GM23338 (cell line): ENCODE results near the gene MYO18A. TPM values are rescaled to one million over a fixed set of nuclear protein-coding genes. Genes with fewer than 3 reads are reported as not detected.
A peak's percentile ranks its signal among the peaks of the same experiment; 100 is the strongest.

Experiments
- ATAC-seq: fragments of 200-7000 bp; cut with Tn5 transposase; 3 replicates; pipeline ENCODE4 v1.9.1; 2020
- DNase-seq: peaks from one replicate; pipeline ENCODE4 v3.0.0-alpha.2; 2015; ENCODE audit warnings: low spot score
- H2AFZ ChIP-seq: fragments of 200-600 bp; sonication (generic); 2 replicates; pipeline ENCODE4 v1.8.0; 2016; ENCODE audit warnings: antibody characterized with exemption, mild to moderate bottlenecking, moderate library complexity
- H3F3A ChIP-seq: fragments of 200-600 bp; sonication (generic); replicated peaks from 2 replicates; pipeline ENCODE4 v1.8.0; 2017; ENCODE audit warnings: antibody characterized with exemption, mixed run types, low read depth
- H3K27ac ChIP-seq: fragments of 200-600 bp; sonication (generic); 2 replicates; pipeline ENCODE4 v1.6.1; 2016; ENCODE audit warnings: low read depth
- H3K27me3 ChIP-seq: fragments of 200-600 bp; sonication (generic); 2 replicates; pipeline ENCODE4 v1.8.0; 2016; ENCODE audit warnings: mild to moderate bottlenecking, mixed run types, moderate library complexity; ENCODE audit not compliant: insufficient read depth
- H3K36me3 ChIP-seq: fragments of 200-600 bp; sonication (generic); 2 replicates; pipeline ENCODE4 v1.8.0; 2016; ENCODE audit warnings: mild to moderate bottlenecking; ENCODE audit not compliant: insufficient read depth
- H3K4me1 ChIP-seq: fragments of 200-600 bp; sonication (generic); 2 replicates; pipeline ENCODE4 v1.8.0; 2016; ENCODE audit warnings: mild to moderate bottlenecking, moderate library complexity; ENCODE audit not compliant: insufficient read depth
- H3K4me2 ChIP-seq: fragments of 200-600 bp; sonication (generic); 2 replicates; pipeline ENCODE4 v1.7.1; 2017; ENCODE audit warnings: mixed run types
- H3K4me3 ChIP-seq: fragments of 200-600 bp; sonication (generic); 2 replicates; pipeline ENCODE4 v1.6.1; 2016; ENCODE audit warnings: mixed run types
- H3K79me2 ChIP-seq: fragments of 200-600 bp; sonication (generic); replicated peaks from 2 replicates; pipeline ENCODE4 v1.8.0; 2017; ENCODE audit warnings: mild to moderate bottlenecking; ENCODE audit not compliant: insufficient read depth
- H3K9me2 ChIP-seq: fragments of 200-600 bp; sonication (generic); 2 replicates; pipeline ENCODE4 v1.8.0; 2017; ENCODE audit not compliant: insufficient read depth
- H4K20me1 ChIP-seq: fragments of 200-600 bp; sonication (generic); replicated peaks from 2 replicates; pipeline ENCODE4 v1.8.0; 2017; ENCODE audit warnings: mild to moderate bottlenecking; ENCODE audit not compliant: insufficient read depth
- H3K27ac Mint-ChIP-seq: 2 replicates; pipeline ENCODE4 v1.8.0; 2020; ENCODE audit warnings: inconsistent platforms, mild to moderate bottlenecking, moderate library complexity, mixed read lengths
- H3K27me3 Mint-ChIP-seq: 3 replicates; pipeline ENCODE4 v1.8.0; 2022; ENCODE audit warnings: low read depth, mild to moderate bottlenecking, moderate library complexity, mixed read lengths, inconsistent platforms; ENCODE audit not compliant: insufficient read depth, poor library complexity
- H3K36me3 Mint-ChIP-seq: 3 replicates; pipeline ENCODE4 v1.8.0; 2021; ENCODE audit warnings: low read depth, mild to moderate bottlenecking, inconsistent platforms, moderate library complexity, mixed read lengths
- H3K4me1 Mint-ChIP-seq: 3 replicates; pipeline ENCODE4 v1.8.0; 2020; ENCODE audit warnings: mild to moderate bottlenecking, inconsistent platforms, mixed read lengths
- H3K4me3 Mint-ChIP-seq: 3 replicates; pipeline ENCODE4 v1.8.0; 2021; ENCODE audit warnings: moderate library complexity, mild to moderate bottlenecking, inconsistent platforms, mixed read lengths
- H3K9me3 Mint-ChIP-seq: 3 replicates; pipeline ENCODE4 v1.8.0; 2020; ENCODE audit warnings: moderate library complexity, mild to moderate bottlenecking, inconsistent platforms, mixed read lengths
- CTCF ChIP-seq, 2 experiments: fragments of 200-600 bp in 1 of 2; sonication (generic) in 1 of 2; conservative IDR thresholded peaks; 2 replicates each; pipeline versions ENCODE4 v1.5.1 to v1.6.1; 2016 to 2017; ENCODE audit warnings: antibody characterized with exemption in 2 of 2, low read depth in 2 of 2, mild to moderate bottlenecking in 2 of 2, moderate library complexity in 1 of 2
- ETS1 ChIP-seq: IDR thresholded peaks from 2 replicates; pipeline ENCODE4 v1.6.1; 2016; ENCODE audit warnings: antibody characterized with exemption
- EZH2 ChIP-seq: fragments of 200-600 bp; sonication (generic); IDR thresholded peaks from one replicate; pipeline ENCODE4 v1.8.0; 2017; ENCODE audit warnings: antibody characterized with exemption, mild to moderate bottlenecking, low read depth; ENCODE audit not compliant: unreplicated experiment
- EZH2phosphoT487 ChIP-seq: fragments of 200-600 bp; sonication (generic); IDR thresholded peaks from one replicate; pipeline ENCODE4 v1.8.1; 2018; ENCODE audit warnings: antibody characterized with exemption; ENCODE audit not compliant: unreplicated experiment
- JUNB ChIP-seq: IDR thresholded peaks from one replicate; pipeline ENCODE4 v1.6.1; 2016; ENCODE audit warnings: antibody characterized with exemption; ENCODE audit not compliant: unreplicated experiment
- REST ChIP-seq: IDR thresholded peaks from one replicate; pipeline ENCODE4 v1.6.1; 2018; ENCODE audit warnings: antibody characterized with exemption; ENCODE audit not compliant: unreplicated experiment
- STAT1 ChIP-seq: IDR thresholded peaks from one replicate; pipeline ENCODE4 v1.6.1; 2016; ENCODE audit warnings: antibody characterized with exemption; ENCODE audit not compliant: unreplicated experiment
- ZNF114 ChIP-seq: fragments of 250-450 bp; sonication (Bioruptor Pico); IDR thresholded peaks from 2 replicates; pipeline ENCODE4 v1.5.0; 2020; ENCODE audit warnings: mild to moderate bottlenecking, moderate library complexity
- ZNF331 ChIP-seq: fragments of 250-450 bp; sonication (Bioruptor Pico); IDR thresholded peaks from 2 replicates; pipeline ENCODE4 v1.5.0; 2020; ENCODE audit warnings: low read depth, mild to moderate bottlenecking, moderate library complexity
- polyA plus RNA-seq: library from polyadenylated mRNA; unstranded; fragments of >200 nt; fragmentation: Nextera tagmentation; extraction: Ambion mirVana; gene quantifications from 2 replicates; pipeline ENCODE4 v1.2.1, GENCODE V29; 2016
- total RNA-seq: library from RNA; depleted of rRNA; stranded (reverse); fragments of >200 nt; shearing (Covaris generic); gene quantifications from 2 replicates; pipeline ENCODE4 v1.2.3, GENCODE V29; 2014

The MYO18A gene
- total and polyA plus RNA-seq, 2 experiments from 2014 or later = 18.3 to 37.5 TPM

- no peak overlapping the region for H3K4me3 ChIP-seq
- H3K4me1 Mint-ChIP-seq = peaks cover 52% of the 10 kb centered on the region
- no peaks in the 10 kb centered on the region for H3K27me3 ChIP-seq
- H3F3A ChIP-seq = peaks cover 10% of the 10 kb centered on the region
- no peak overlapping the region for H3K4me2 ChIP-seq
- TF ChIP-seq ETS1 (no peak), CTCF (conservative IDR thresholded peaks at IDR 0.05; ENCODE audit: low read depth in 2 of 2) (peak; percentile 43 to 55), ZNF114 (no peak)
- peaks cover 11% of the 10 kb centered on the region; the same call in 1 of the 2 replicates for H4K20me1 ChIP-seq
- H3K27ac ChIP-seq = no peak overlapping the region
- DNase-seq = peak; percentile 58
- H3K79me2 ChIP-seq = peaks cover 13% of the 10 kb centered on the region
- H3K4me3 Mint-ChIP-seq = no peak overlapping the region
- H3K27ac Mint-ChIP-seq = peak overlapping the region; percentile 13; the same call in 1 of the 2 replicates
- H3K27me3 Mint-ChIP-seq = peaks cover 8% of the 10 kb centered on the region
- no peaks in the 10 kb centered on the region for H3K36me3 Mint-ChIP-seq
- H3K9me2 ChIP-seq = no peaks in the 10 kb centered on the region
- peaks cover 40% of the 10 kb centered on the region for H3K4me1 ChIP-seq
- H3K9me3 Mint-ChIP-seq = no peaks in the 10 kb centered on the region
- no peaks in the 10 kb centered on the region; the same call in 1 of the 2 replicates for H3K36me3 ChIP-seq
- no peak overlapping the region for H2AFZ ChIP-seq
- ATAC-seq = no peak
Observed at GRCh38 chr17:29143894-29144293, 36.3 kb downstream of the MYO18A start.

- no peaks in the 10 kb centered on the region for H3K27me3 ChIP-seq
Observed at GRCh38 chr17:29141514-29141876, 38.7 kb downstream of the MYO18A start.

More at GRCh38 chr17:29141514-29141876, 38.7 kb downstream of the MYO18A start:
- Histone ChIP-seq H4K20me1 (peaks cover 11% of the 10 kb centered on the region; the same call in 1 of the 2 replicates), H3K36me3 (no peaks in the 10 kb centered on the region; the same call in 1 of the 2 replicates), H2AFZ (no peak overlapping the region), H3K27ac (no peak overlapping the region), H3K79me2 (peaks cover 14% of the 10 kb centered on the region), H3K4me3 (no peak overlapping the region), H3K4me2 (0 out of 2 replicates have a peak overlapping the region, but pooled peaks have one; percentile 23), H3F3A (peaks cover 5% of the 10 kb centered on the region; the same call in 1 of the 2 replicates), H3K9me2 (no peaks in the 10 kb centered on the region), H3K4me1 (peaks cover 41% of the 10 kb centered on the region)
- peaks cover 50% of the 10 kb centered on the region for H3K4me1 Mint-ChIP-seq
- no peak for DNase-seq
- no peaks in the 10 kb centered on the region for H3K9me3 Mint-ChIP-seq
- H3K36me3 Mint-ChIP-seq = no peaks in the 10 kb centered on the region; the same call in 2 of the 3 replicates
- no peak overlapping the region for H3K4me3 Mint-ChIP-seq
- peaks cover 8% of the 10 kb centered on the region for H3K27me3 Mint-ChIP-seq
- TF ChIP-seq ETS1 (no peak), ZNF331 (CRISPR knock-in tag) (no peak), JUNB (no peak), EZH2 (no peak), EZH2phosphoT487 (no peak), STAT1 (no peak), CTCF (conservative IDR thresholded peaks at IDR 0.05; ENCODE audit: low read depth in 2 of 2) (no peak), REST (no peak)
- peak overlapping the region; percentile 81; the same call in 1 of the 2 replicates for H3K27ac Mint-ChIP-seq
- ATAC-seq = no peak
